CD4-positive, alpha-beta T cell treated with Interferon gamma for 1 hour (primary cell): ENCODE results near the gene TTC24.
"Not testable (repeated sequence)": the region's sequence is repeated elsewhere in the genome, so short reads cannot be mapped to it uniquely, and the experiment has no call there.

ENCODE experiments used
- DNase-seq: peaks from one replicate; pipeline ENCODE4 v3.0.0-alpha.2; 2020

Gene TTC24

GRCh38 chr1:156555715-156556114 is 23.8 kb upstream of the TTC24 start:
- no peak for DNase-seq

- DNase-seq, result no peak
These were observed 23.2 kb upstream of the TTC24 start for GRCh38 chr1:156556354-156556753.

- DNase-seq, result no peak
These were observed 20.3 kb upstream of the TTC24 start for GRCh38 chr1:156559086-156559796.

GRCh38 chr1:156559797-156560385 is 19.6 kb upstream of the TTC24 start:
- no peak for DNase-seq

GRCh38 chr1:156560585-156561163 is 18.8 kb upstream of the TTC24 start:
- DNase-seq, result no peak

- no peak for DNase-seq
These were observed 14.0 kb upstream of the TTC24 start for GRCh38 chr1:156565519-156565918.

- no peak for DNase-seq
These were observed 13.1 kb upstream of the TTC24 start for GRCh38 chr1:156566436-156566835.

- no peak for DNase-seq
These were observed 8.2 kb upstream of the TTC24 start for GRCh38 chr1:156571261-156571852.

GRCh38 chr1:156571919-156572662 is 7.4 kb upstream of the TTC24 start, which contains the start of gene IQGAP3:
Gene IQGAP3, minus strand, starts transcription at chr1:156572565. Its CDS starts 36 bp downstream, at chr1:156572529.
- peak; percentile 86 for DNase-seq

GRCh38 chr1:156572663-156573018 is 6.9 kb upstream of the TTC24 start:
- no peak for DNase-seq

- DNase-seq, result no peak
These were observed 5.4 kb upstream of the TTC24 start for GRCh38 chr1:156574039-156574633.

GRCh38 chr1:156577550-156577949 is 2.0 kb upstream of the TTC24 start:
- no peak for DNase-seq

- DNase-seq, result no peak
These were observed 1.5 kb upstream of the TTC24 start for GRCh38 chr1:156578055-156578454.

- DNase-seq, result peak; percentile 47
These were observed 2.3 kb downstream of the TTC24 start for GRCh38 chr1:156581661-156582387.

GRCh38 chr1:156582388-156583017 is 3.0 kb downstream of the TTC24 start:
- no peak for DNase-seq

- peak; percentile 68 for DNase-seq
These were observed 4.5 kb downstream of the TTC24 start for GRCh38 chr1:156583821-156584622.

- DNase-seq, result no peak
These were observed 5.3 kb downstream of the TTC24 start for GRCh38 chr1:156584813-156585212.

GRCh38 chr1:156586323-156586722 is 6.8 kb downstream of the TTC24 start:
- DNase-seq, result no peak

- DNase-seq, result no peak
These were observed 7.5 kb downstream of the TTC24 start for GRCh38 chr1:156586892-156587477.

GRCh38 chr1:156587927-156588326 is 8.4 kb downstream of the TTC24 start:
- DNase-seq, result not testable (repeated sequence)
